HepG2 (cell line): Measurements from ENCODE around the gene PPP1R13B. TPM values are rescaled to one million over a fixed set of nuclear protein-coding genes. Genes with fewer than 3 reads are reported as not detected.

Experiments used
- BHLHE40 ChIP-seq: IDR thresholded peaks from 2 replicates; pipeline ENCODE4 v1.6.1; 2011; ENCODE audit warnings: low read length, improper control_type of control experiment
- CBFB ChIP-seq: sonication (generic); formaldehyde crosslinking; IDR thresholded peaks from 2 replicates; pipeline ENCODE4 v1.4.0; 2020; ENCODE audit warnings: missing genetic modification reagents
- HMG20B ChIP-seq: conservative IDR thresholded peaks from 2 replicates; pipeline ENCODE4 v1.6.1; 2016; ENCODE audit warnings: missing genetic modification reagents, missing compliant biosample characterization
- HOXA5 ChIP-seq: sonication (generic); formaldehyde crosslinking; IDR thresholded peaks from 2 replicates; pipeline ENCODE4 v1.4.0; 2020; ENCODE audit warnings: missing genetic modification reagents
- KLF11 ChIP-seq: IDR thresholded peaks from 2 replicates; pipeline ENCODE4 v1.6.1; 2016; ENCODE audit warnings: missing compliant biosample characterization
- NFKB2 ChIP-seq: sonication (generic); formaldehyde crosslinking; IDR thresholded peaks from 2 replicates; pipeline ENCODE4 v1.4.0; 2020; ENCODE audit warnings: missing genetic modification reagents, borderline replicate concordance
- NFYC ChIP-seq: IDR thresholded peaks from 2 replicates; pipeline ENCODE4 v1.6.1; 2016; ENCODE audit warnings: missing genetic modification reagents, missing compliant biosample characterization
- PAX8 ChIP-seq: sonication (generic); formaldehyde crosslinking; IDR thresholded peaks from 2 replicates; pipeline ENCODE4 v1.8.0; 2022; ENCODE audit warnings: mild to moderate bottlenecking, missing genetic modification reagents, borderline replicate concordance
- PAXIP1 ChIP-seq: sonication (generic); formaldehyde crosslinking; conservative IDR thresholded peaks from 2 replicates; pipeline ENCODE4 v1.4.0; 2020; ENCODE audit warnings: mild to moderate bottlenecking, missing genetic modification reagents, moderate library complexity
- PHF5A ChIP-seq: IDR thresholded peaks from one replicate; pipeline ENCODE4 v1.6.1; 2018; ENCODE audit warnings: low read depth, missing genetic modification reagents; ENCODE audit not compliant: unreplicated experiment
- PHF8 ChIP-seq: sonication (generic); formaldehyde crosslinking; IDR thresholded peaks from 2 replicates; pipeline ENCODE4 v1.5.0; 2020; ENCODE audit warnings: missing genetic modification reagents
- SAP130 ChIP-seq: IDR thresholded peaks from 2 replicates; pipeline ENCODE4 v1.6.1; 2016; ENCODE audit warnings: low read depth
- ZNF335 ChIP-seq: sonication (generic); formaldehyde crosslinking; IDR thresholded peaks from 2 replicates; pipeline ENCODE4 v1.4.0; 2020; ENCODE audit warnings: missing genetic modification reagents
- ZNF709 ChIP-seq: sonication (generic); formaldehyde crosslinking; IDR thresholded peaks from 2 replicates; pipeline ENCODE4 v1.5.0; 2020; ENCODE audit warnings: mild to moderate bottlenecking, missing genetic modification reagents
- ZNF772 ChIP-seq: sonication (generic); formaldehyde crosslinking; IDR thresholded peaks from 2 replicates; pipeline ENCODE4 v1.5.0; 2020; ENCODE audit warnings: mild to moderate bottlenecking, missing genetic modification reagents
- ZSCAN25 ChIP-seq: sonication (generic); formaldehyde crosslinking; IDR thresholded peaks from 2 replicates; pipeline ENCODE4 v1.8.0; 2022; ENCODE audit warnings: mild to moderate bottlenecking, missing genetic modification reagents
- ZXDC ChIP-seq: sonication (generic); formaldehyde crosslinking; IDR thresholded peaks from 2 replicates; pipeline ENCODE4 v1.5.0; 2020; ENCODE audit warnings: mild to moderate bottlenecking, missing genetic modification reagents
- polyA plus RNA-seq, 8 experiments: library from polyadenylated mRNA; depleted of rRNA in 3 of 8; stranded (reverse) in 7 of 8; unstranded in 1 of 8; fragments of >200 nt; fragmentation: Illumina TruSeq in 4 of 8; extraction: Trizol in 4 of 8; gene quantifications; 2 replicates each; pipeline versions ENCODE4 v1.2.1 to v1.2.3, GENCODE V29; 2011 to 2016; ENCODE audit warnings: low read depth in 4 of 8, missing spikeins in 1 of 8, mixed read lengths in 1 of 8; ENCODE audit not compliant: insufficient read depth in 1 of 8
- total RNA-seq, 5 experiments: library from RNA; depleted of rRNA; stranded (reverse); fragments of >200 nt; fragmentation: Illumina TruSeq; extraction: Trizol; gene quantifications; 2 replicates each; pipeline ENCODE4 v1.2.3, GENCODE V29; 2016; ENCODE audit warnings: low read depth in 1 of 5
- TF ChIP-seq, protein P1 (sequence below): sonication (generic); formaldehyde crosslinking; IDR thresholded peaks from 2 replicates; pipeline ENCODE4 v1.9.0; 2021; ENCODE audit warnings: missing genetic modification reagents, mild to moderate bottlenecking, borderline replicate concordance
- TF ChIP-seq, protein P2 (sequence below): sonication (generic); formaldehyde crosslinking; IDR thresholded peaks from 2 replicates; pipeline ENCODE4 v1.8.0; 2022; ENCODE audit warnings: missing genetic modification reagents, mild to moderate bottlenecking, borderline replicate concordance
- TF ChIP-seq, protein P3 (sequence below): sonication (generic); formaldehyde crosslinking; IDR thresholded peaks from 2 replicates; pipeline ENCODE4 v1.5.0; 2020; ENCODE audit warnings: mild to moderate bottlenecking, missing genetic modification reagents, moderate library complexity

Gene PPP1R13B
- total and polyA plus RNA-seq, 2 of the 13 experiments (the other 11 are each of a cell fraction or from before 2014, with no cell fraction given), result 4.6 to 9.4 TPM

DNA sequence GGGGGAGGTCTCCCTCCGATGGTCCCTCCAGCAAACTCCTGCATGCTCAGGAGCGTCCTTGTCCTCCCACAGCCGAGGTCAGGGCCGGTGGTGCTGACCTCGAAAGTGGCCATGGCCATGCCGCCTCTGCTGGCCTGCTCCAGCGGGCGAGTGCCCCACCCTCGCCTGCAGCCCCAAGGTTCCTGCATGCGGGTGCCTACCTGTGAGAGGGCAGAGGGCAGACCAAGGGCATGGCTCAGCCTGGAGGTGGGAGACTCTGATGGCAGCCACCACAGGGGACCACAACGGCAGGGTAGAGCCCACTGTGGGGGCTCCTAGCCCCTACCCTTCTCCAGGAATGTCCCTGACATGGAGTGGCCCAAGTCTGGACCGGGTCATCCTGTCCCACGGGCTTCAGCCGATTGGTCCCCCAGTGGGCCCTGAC lies 38.1 kb upstream of the PPP1R13B start (continued):
- TF ChIP-seq, protein P1, sequence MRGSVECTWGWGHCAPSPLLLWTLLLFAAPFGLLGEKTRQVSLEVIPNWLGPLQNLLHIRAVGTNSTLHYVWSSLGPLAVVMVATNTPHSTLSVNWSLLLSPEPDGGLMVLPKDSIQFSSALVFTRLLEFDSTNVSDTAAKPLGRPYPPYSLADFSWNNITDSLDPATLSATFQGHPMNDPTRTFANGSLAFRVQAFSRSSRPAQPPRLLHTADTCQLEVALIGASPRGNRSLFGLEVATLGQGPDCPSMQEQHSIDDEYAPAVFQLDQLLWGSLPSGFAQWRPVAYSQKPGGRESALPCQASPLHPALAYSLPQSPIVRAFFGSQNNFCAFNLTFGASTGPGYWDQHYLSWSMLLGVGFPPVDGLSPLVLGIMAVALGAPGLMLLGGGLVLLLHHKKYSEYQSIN (CRISPR knock-in tag), result no peak
- no peak for TF ChIP-seq NFKB2 (CRISPR knock-in tag)
- TF ChIP-seq, protein P2, sequence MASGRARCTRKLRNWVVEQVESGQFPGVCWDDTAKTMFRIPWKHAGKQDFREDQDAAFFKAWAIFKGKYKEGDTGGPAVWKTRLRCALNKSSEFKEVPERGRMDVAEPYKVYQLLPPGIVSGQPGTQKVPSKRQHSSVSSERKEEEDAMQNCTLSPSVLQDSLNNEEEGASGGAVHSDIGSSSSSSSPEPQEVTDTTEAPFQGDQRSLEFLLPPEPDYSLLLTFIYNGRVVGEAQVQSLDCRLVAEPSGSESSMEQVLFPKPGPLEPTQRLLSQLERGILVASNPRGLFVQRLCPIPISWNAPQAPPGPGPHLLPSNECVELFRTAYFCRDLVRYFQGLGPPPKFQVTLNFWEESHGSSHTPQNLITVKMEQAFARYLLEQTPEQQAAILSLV (CRISPR knock-in tag), result no peak
- TF ChIP-seq ZXDC (CRISPR knock-in tag), result 0 out of 2 replicates have a peak, but pooled peaks have one; percentile 33
- no peak for TF ChIP-seq HOXA5
- no peak for TF ChIP-seq PHF5A (CRISPR knock-in tag)
- no peak for TF ChIP-seq ZSCAN25 (CRISPR knock-in tag)
- TF ChIP-seq ZNF772 (CRISPR knock-in tag), result 0 out of 2 replicates have a peak, but pooled peaks have one; percentile 30
- TF ChIP-seq, protein P3, sequence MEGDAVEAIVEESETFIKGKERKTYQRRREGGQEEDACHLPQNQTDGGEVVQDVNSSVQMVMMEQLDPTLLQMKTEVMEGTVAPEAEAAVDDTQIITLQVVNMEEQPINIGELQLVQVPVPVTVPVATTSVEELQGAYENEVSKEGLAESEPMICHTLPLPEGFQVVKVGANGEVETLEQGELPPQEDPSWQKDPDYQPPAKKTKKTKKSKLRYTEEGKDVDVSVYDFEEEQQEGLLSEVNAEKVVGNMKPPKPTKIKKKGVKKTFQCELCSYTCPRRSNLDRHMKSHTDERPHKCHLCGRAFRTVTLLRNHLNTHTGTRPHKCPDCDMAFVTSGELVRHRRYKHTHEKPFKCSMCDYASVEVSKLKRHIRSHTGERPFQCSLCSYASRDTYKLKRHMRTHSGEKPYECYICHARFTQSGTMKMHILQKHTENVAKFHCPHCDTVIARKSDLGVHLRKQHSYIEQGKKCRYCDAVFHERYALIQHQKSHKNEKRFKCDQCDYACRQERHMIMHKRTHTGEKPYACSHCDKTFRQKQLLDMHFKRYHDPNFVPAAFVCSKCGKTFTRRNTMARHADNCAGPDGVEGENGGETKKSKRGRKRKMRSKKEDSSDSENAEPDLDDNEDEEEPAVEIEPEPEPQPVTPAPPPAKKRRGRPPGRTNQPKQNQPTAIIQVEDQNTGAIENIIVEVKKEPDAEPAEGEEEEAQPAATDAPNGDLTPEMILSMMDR, result 0 out of 2 replicates have a peak, but pooled peaks have one; percentile 21
- no peak for TF ChIP-seq HMG20B
- TF ChIP-seq ZNF335, result no peak
- no peak for TF ChIP-seq ZNF709
- peak; percentile 49 for TF ChIP-seq PAXIP1
- no peak for TF ChIP-seq PAX8 (CRISPR knock-in tag)
- peak; percentile 22; the same call in 1 of the 2 replicates for TF ChIP-seq PHF8 (CRISPR knock-in tag)
- no peak for TF ChIP-seq KLF11 (CRISPR knock-in tag)
- no peak for TF ChIP-seq NFYC (CRISPR knock-in tag)
- no peak for TF ChIP-seq BHLHE40
- no peak for TF ChIP-seq CBFB (CRISPR knock-in tag)
- peak; percentile 38; the same call in 1 of the 2 replicates for TF ChIP-seq SAP130 (CRISPR knock-in tag)
